GM19372 (cell line): ENCODE measurements around the gene NRAS.
A peak's percentile ranks its signal among the peaks of the same experiment; 100 is the strongest.

Experiments used
- ATAC-seq: cut with Tn5 transposase; IDR thresholded peaks from one replicate; pipeline ENCODE4 v1.9.1; 2021; ENCODE audit warnings: mild to moderate bottlenecking, low read depth, moderate library complexity; ENCODE audit not compliant: unreplicated experiment

NRAS gene

GRCh38 chr1:114688526-114688925 is 28.0 kb downstream of the NRAS start:
- ATAC-seq: no peak

GRCh38 chr1:114685851-114686250 is 30.7 kb downstream of the NRAS start:
- no peak for ATAC-seq

- no peak for ATAC-seq
Measured at GRCh38 chr1:114677691-114678090, 38.9 kb downstream of the NRAS start.

- ATAC-seq: no peak
Measured at GRCh38 chr1:114676115-114676514, 40.5 kb downstream of the NRAS start.

GRCh38 chr1:114671939-114672275 is 44.7 kb downstream of the NRAS start:
- ATAC-seq: no peak

- ATAC-seq: no peak
Measured at GRCh38 chr1:114671011-114671938, 45.3 kb downstream of the NRAS start.

- peak; percentile 97 for ATAC-seq
Measured at GRCh38 chr1:114670083-114671010, 46.2 kb downstream of the NRAS start.

- ATAC-seq: peak; percentile 57
Measured at GRCh38 chr1:114669562-114670082, 46.9 kb downstream of the NRAS start, which contains the start of gene DENND2C. DENND2C (minus strand) TSS chr1:114670049; CDS start chr1:114625984, 44,065 bp downstream.

GRCh38 chr1:114668784-114669561 is 47.6 kb downstream of the NRAS start:
- no peak for ATAC-seq

- no peak for ATAC-seq
Measured at GRCh38 chr1:114668373-114668772, 48.2 kb downstream of the NRAS start.

GRCh38 chr1:114666954-114667353 is 49.6 kb downstream of the NRAS start:
- ATAC-seq: no peak

- no peak for ATAC-seq
Measured at GRCh38 chr1:114660238-114660637, 56.3 kb downstream of the NRAS start.
